Loucy (cell line): ENCODE data around the gene PIGN.

Experiments
- H2AFZ ChIP-seq: fragments of 200-600 bp; sonication (generic); 2 replicates; pipeline ENCODE4 v1.6.0; 2016; ENCODE audit warnings: antibody characterized with exemption, mild to moderate bottlenecking, low read length, moderate library complexity
- H3F3A ChIP-seq: fragments of 200-600 bp; 2 replicates; pipeline ENCODE4 v1.6.0; 2016; ENCODE audit warnings: antibody characterized with exemption, low read depth, mild to moderate bottlenecking
- H3K27me3 ChIP-seq: fragments of 200-600 bp; sonication (generic); 2 replicates; pipeline ENCODE4 v1.6.1; 2014; ENCODE audit warnings: low read length, mild to moderate bottlenecking; ENCODE audit not compliant: insufficient read depth, poor library complexity, severe bottlenecking
- H3K36me3 ChIP-seq: fragments of 200-600 bp; sonication (generic); 2 replicates; pipeline ENCODE4 v1.6.1; 2016; ENCODE audit warnings: low read length; ENCODE audit not compliant: insufficient read depth
- H3K4me1 ChIP-seq: fragments of 200-600 bp; sonication (generic); 2 replicates; pipeline ENCODE4 v1.5.1; 2014; ENCODE audit warnings: low read length, mild to moderate bottlenecking; ENCODE audit not compliant: insufficient read depth, poor library complexity, severe bottlenecking
- H3K4me2 ChIP-seq: fragments of 200-600 bp; sonication (generic); 2 replicates; pipeline ENCODE4 v1.6.0; 2014; ENCODE audit warnings: antibody characterized with exemption, low read length, low read depth, mild to moderate bottlenecking; ENCODE audit not compliant: poor library complexity, severe bottlenecking
- H3K4me3 ChIP-seq: fragments of 200-600 bp; sonication (generic); 2 replicates; pipeline ENCODE4 v1.5.1; 2014; ENCODE audit warnings: low read length, mild to moderate bottlenecking, mixed read lengths; ENCODE audit not compliant: poor library complexity, severe bottlenecking
- H3K79me2 ChIP-seq: fragments of 200-600 bp; sonication (generic); 2 replicates; pipeline ENCODE4 v1.6.1; 2014; ENCODE audit warnings: low read length; ENCODE audit not compliant: insufficient read depth
- H3K9ac ChIP-seq: fragments of 200-600 bp; sonication (generic); 2 replicates; pipeline ENCODE4 v1.6.0; 2014; ENCODE audit warnings: mild to moderate bottlenecking, low read depth, low read length, moderate library complexity; ENCODE audit not compliant: poor library complexity, severe bottlenecking
- H3K9me2 ChIP-seq: fragments of 200-600 bp; sonication (generic); replicated peaks from 2 replicates; pipeline ENCODE4 v1.6.1; 2016; ENCODE audit warnings: low read depth, low read length, mixed read lengths
- H3K9me3 ChIP-seq: fragments of 200-600 bp; sonication (generic); 2 replicates; pipeline ENCODE4 v1.6.1; 2014; ENCODE audit warnings: mild to moderate bottlenecking, antibody characterized with exemption, low read length, low read depth; ENCODE audit not compliant: insufficient read depth
- H4K20me1 ChIP-seq: fragments of 200-600 bp; sonication (generic); 2 replicates; pipeline ENCODE4 v1.6.0; 2014; ENCODE audit warnings: antibody characterized with exemption, low read length, mild to moderate bottlenecking; ENCODE audit not compliant: insufficient read depth, poor library complexity, severe bottlenecking
- CTCF ChIP-seq: fragments of 200-600 bp; sonication (generic); conservative IDR thresholded peaks from 2 replicates; pipeline ENCODE4 v1.5.1; 2014; ENCODE audit warnings: mild to moderate bottlenecking, antibody characterized with exemption, low read length
- EZH2phosphoT487 ChIP-seq: fragments of 200-600 bp; IDR thresholded peaks from 2 replicates; pipeline ENCODE4 v1.6.1; 2018; ENCODE audit warnings: antibody characterized with exemption, mild to moderate bottlenecking, moderate library complexity, borderline replicate concordance

Gene PIGN

GRCh38 chr18:62210138-62210537 lies 23.3 kb upstream of the PIGN start:
- H3K27me3 ChIP-seq: no peaks in the 10 kb centered on the region
- H3K9me2 ChIP-seq: no peaks in the 10 kb centered on the region
- peaks cover 21% of the 10 kb centered on the region for H4K20me1 ChIP-seq
- H2AFZ ChIP-seq: no peak overlapping the region
- peaks cover 24% of the 10 kb centered on the region for H3K4me1 ChIP-seq
- no peak overlapping the region for H3K9ac ChIP-seq
- H3K4me2 ChIP-seq: no peak overlapping the region
- peaks cover 72% of the 10 kb centered on the region for H3K79me2 ChIP-seq
- H3K4me3 ChIP-seq: no peak overlapping the region
- TF ChIP-seq CTCF (no peak), EZH2phosphoT487 (no peak)
- H3F3A ChIP-seq: no peaks in the 10 kb centered on the region
- H3K36me3 ChIP-seq: peaks cover 36% of the 10 kb centered on the region
- H3K9me3 ChIP-seq: peaks cover 3% of the 10 kb centered on the region; the same call in 1 of the 2 replicates

- no peaks in the 10 kb centered on the region for H3F3A ChIP-seq
- no peak overlapping the region for H3K4me3 ChIP-seq
- H3K9me2 ChIP-seq: no peaks in the 10 kb centered on the region
- no peak overlapping the region for H2AFZ ChIP-seq
- no peak overlapping the region for H3K4me2 ChIP-seq
- H3K36me3 ChIP-seq: peaks cover 25% of the 10 kb centered on the region
- peaks cover 3% of the 10 kb centered on the region; the same call in 1 of the 2 replicates for H3K9me3 ChIP-seq
- TF ChIP-seq EZH2phosphoT487: no peak
- no peak for TF ChIP-seq CTCF
- peaks cover 77% of the 10 kb centered on the region for H3K79me2 ChIP-seq
- peaks cover 29% of the 10 kb centered on the region for H4K20me1 ChIP-seq
- H3K9ac ChIP-seq: no peak overlapping the region
- no peaks in the 10 kb centered on the region for H3K27me3 ChIP-seq
- peaks cover 29% of the 10 kb centered on the region for H3K4me1 ChIP-seq
These were observed 22.2 kb upstream of the PIGN start for GRCh38 chr18:62209046-62209445.

- H3K9me2 ChIP-seq: no peaks in the 10 kb centered on the region
- peaks cover 92% of the 10 kb centered on the region for H3K79me2 ChIP-seq
- peaks cover 10% of the 10 kb centered on the region; the same call in 1 of the 2 replicates for H3K36me3 ChIP-seq
- H2AFZ ChIP-seq: no peak overlapping the region
- no peaks in the 10 kb centered on the region for H3F3A ChIP-seq
- peaks cover 3% of the 10 kb centered on the region; the same call in 1 of the 2 replicates for H3K9me3 ChIP-seq
- no peak for TF ChIP-seq EZH2phosphoT487
- no peak for TF ChIP-seq CTCF
- H3K4me3 ChIP-seq: no peak overlapping the region
- H3K9ac ChIP-seq: no peak overlapping the region
- H3K4me1 ChIP-seq: peaks cover 29% of the 10 kb centered on the region
- H3K27me3 ChIP-seq: no peaks in the 10 kb centered on the region
- peaks cover 34% of the 10 kb centered on the region for H4K20me1 ChIP-seq
- H3K4me2 ChIP-seq: peak overlapping the region; percentile 54
These were observed 19.7 kb upstream of the PIGN start for GRCh38 chr18:62206593-62206992.
